ENCODE measurements around the gene GRM7. TPM values are rescaled to one million over a fixed set of nuclear protein-coding genes. Genes with fewer than 3 reads are reported as not detected.

The GRM7 gene
- polyA plus RNA-seq, 1 donor from 2014 or later: 23.8 TPM

DNA sequence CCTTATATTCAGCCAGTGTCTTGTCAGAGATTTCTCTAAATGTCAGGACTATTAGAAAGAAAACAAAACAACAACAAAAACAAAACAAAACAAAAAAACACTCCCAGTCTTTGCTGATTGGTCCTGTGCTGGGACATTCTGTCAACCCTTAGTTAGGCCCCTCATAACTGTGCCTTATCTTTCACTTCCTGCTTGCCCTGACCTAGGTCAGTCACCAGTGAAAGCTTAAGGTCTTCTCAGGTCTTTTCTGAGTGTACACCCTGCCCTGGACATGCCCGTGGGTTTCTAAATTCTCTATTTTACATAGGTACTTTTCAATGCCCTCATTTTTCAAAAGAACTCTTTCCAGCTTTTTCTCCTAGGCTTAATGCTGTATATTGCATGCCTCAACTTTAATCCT lies 454.1 kb downstream of the GRM7 start:
- Histone ChIP-seq H3K4me2 (ENCODE audit: low read length) (no peak overlapping the region), H3K9ac (ENCODE audit: low read length) (no peak overlapping the region), H3K27ac (ENCODE audit: low read length) (no peak overlapping the region)

DNA sequence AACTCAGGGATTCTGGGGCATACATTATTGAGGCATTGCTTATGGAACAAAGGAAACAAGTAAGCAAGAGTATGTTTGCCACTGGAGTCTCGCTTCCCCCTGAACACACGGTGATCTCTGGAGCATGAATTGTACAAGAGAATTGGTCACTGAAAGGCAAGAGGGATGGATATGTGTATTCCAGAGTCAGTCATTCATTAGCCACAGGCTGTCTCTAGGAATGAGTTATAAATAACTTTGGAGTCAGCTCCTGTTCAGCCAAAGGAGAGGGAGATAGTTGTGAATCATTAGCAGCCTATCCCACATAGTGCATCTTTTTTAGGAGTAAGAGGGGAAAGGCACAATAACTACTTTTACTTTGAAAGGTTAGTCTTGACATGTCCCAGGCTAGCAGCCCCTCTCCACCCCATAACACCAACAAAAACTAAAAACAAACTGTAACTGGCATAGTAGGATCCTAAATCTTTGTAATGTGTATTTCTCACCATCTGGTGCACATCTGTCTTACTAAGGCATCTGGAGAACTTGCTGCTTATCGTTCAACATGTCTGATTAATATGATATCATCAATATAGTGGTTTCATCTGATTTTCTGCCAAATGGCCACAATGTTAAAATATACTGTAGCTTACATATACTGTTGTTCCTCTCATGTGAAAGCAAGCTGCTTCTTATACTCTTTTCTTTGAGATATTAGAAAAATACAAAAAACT lies 462.2 kb downstream of the GRM7 start:
- Histone ChIP-seq H3K27me3 (ENCODE audit: insufficient read depth, low read depth, low read length) (no peaks in the 10 kb centered on the region), H3K4me2 (ENCODE audit: low read length) (no peak overlapping the region), H3F3A (ENCODE audit: insufficient read depth, low read length, poor library complexity, severe bottlenecking) (no peaks in the 10 kb centered on the region), H3K9me2 (ENCODE audit: insufficient read depth, low read length) (no peaks in the 10 kb centered on the region), H3K4me3 (ENCODE audit: low read length) (no peak overlapping the region), H3K9ac (ENCODE audit: low read length) (no peak overlapping the region), H3K36me3 (ENCODE audit: insufficient read depth, low read length) (no peaks in the 10 kb centered on the region), H3K79me2 (replicated peaks; ENCODE audit: insufficient read depth, low read length) (no peaks in the 10 kb centered on the region), H2AFZ (ENCODE audit: low read depth, low read length) (no peak overlapping the region), H4K20me1 (ENCODE audit: insufficient read depth) (no peaks in the 10 kb centered on the region), H3K27ac (ENCODE audit: low read length) (no peak overlapping the region), H3K9me3 (ENCODE audit: low read length) (no peaks in the 10 kb centered on the region)
- TF ChIP-seq RAD21 (conservative IDR thresholded peaks at IDR 0.05) (no peak), EZH2 (IDR thresholded peaks at IDR 0.05; ENCODE audit: borderline replicate concordance, insufficient read depth, low read length, poor library complexity, severe bottlenecking) (no peak), EP300 (conservative IDR thresholded peaks at IDR 0.05; ENCODE audit: poor library complexity, severe bottlenecking) (no peak), SMC3 (conservative IDR thresholded peaks at IDR 0.05; ENCODE audit: poor library complexity) (no peak), MXI1 (conservative IDR thresholded peaks at IDR 0.05; ENCODE audit: poor library complexity, severe bottlenecking) (no peak), POLR2AphosphoS5 (IDR thresholded peaks at IDR 0.05) (no peak), TAF1 (IDR thresholded peaks at IDR 0.05; ENCODE audit: low read depth) (no peak)
- TF ChIP-seq, protein P1, sequence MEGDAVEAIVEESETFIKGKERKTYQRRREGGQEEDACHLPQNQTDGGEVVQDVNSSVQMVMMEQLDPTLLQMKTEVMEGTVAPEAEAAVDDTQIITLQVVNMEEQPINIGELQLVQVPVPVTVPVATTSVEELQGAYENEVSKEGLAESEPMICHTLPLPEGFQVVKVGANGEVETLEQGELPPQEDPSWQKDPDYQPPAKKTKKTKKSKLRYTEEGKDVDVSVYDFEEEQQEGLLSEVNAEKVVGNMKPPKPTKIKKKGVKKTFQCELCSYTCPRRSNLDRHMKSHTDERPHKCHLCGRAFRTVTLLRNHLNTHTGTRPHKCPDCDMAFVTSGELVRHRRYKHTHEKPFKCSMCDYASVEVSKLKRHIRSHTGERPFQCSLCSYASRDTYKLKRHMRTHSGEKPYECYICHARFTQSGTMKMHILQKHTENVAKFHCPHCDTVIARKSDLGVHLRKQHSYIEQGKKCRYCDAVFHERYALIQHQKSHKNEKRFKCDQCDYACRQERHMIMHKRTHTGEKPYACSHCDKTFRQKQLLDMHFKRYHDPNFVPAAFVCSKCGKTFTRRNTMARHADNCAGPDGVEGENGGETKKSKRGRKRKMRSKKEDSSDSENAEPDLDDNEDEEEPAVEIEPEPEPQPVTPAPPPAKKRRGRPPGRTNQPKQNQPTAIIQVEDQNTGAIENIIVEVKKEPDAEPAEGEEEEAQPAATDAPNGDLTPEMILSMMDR (IDR thresholded peaks at IDR 0.05; ENCODE audit: poor library complexity, severe bottlenecking): no peak
- TF ChIP-seq, protein P2, sequence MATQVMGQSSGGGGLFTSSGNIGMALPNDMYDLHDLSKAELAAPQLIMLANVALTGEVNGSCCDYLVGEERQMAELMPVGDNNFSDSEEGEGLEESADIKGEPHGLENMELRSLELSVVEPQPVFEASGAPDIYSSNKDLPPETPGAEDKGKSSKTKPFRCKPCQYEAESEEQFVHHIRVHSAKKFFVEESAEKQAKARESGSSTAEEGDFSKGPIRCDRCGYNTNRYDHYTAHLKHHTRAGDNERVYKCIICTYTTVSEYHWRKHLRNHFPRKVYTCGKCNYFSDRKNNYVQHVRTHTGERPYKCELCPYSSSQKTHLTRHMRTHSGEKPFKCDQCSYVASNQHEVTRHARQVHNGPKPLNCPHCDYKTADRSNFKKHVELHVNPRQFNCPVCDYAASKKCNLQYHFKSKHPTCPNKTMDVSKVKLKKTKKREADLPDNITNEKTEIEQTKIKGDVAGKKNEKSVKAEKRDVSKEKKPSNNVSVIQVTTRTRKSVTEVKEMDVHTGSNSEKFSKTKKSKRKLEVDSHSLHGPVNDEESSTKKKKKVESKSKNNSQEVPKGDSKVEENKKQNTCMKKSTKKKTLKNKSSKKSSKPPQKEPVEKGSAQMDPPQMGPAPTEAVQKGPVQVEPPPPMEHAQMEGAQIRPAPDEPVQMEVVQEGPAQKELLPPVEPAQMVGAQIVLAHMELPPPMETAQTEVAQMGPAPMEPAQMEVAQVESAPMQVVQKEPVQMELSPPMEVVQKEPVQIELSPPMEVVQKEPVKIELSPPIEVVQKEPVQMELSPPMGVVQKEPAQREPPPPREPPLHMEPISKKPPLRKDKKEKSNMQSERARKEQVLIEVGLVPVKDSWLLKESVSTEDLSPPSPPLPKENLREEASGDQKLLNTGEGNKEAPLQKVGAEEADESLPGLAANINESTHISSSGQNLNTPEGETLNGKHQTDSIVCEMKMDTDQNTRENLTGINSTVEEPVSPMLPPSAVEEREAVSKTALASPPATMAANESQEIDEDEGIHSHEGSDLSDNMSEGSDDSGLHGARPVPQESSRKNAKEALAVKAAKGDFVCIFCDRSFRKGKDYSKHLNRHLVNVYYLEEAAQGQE (IDR thresholded peaks at IDR 0.05; ENCODE audit: borderline replicate concordance): no peak

More for the DNA sequence above, 454.1 kb downstream of the GRM7 start:
- no peak overlapping the region for H3K4me3 ChIP-seq (ENCODE audit: low read length)
- H4K20me1 ChIP-seq (ENCODE audit: insufficient read depth): no peaks in the 10 kb centered on the region
- H3K27me3 ChIP-seq (ENCODE audit: insufficient read depth, low read depth, low read length): no peaks in the 10 kb centered on the region
- no peak overlapping the region for H2AFZ ChIP-seq (ENCODE audit: low read depth, low read length)
- no peak for TF ChIP-seq POLR2AphosphoS5 (IDR thresholded peaks at IDR 0.05)
- no peak for TF ChIP-seq TAF1 (IDR thresholded peaks at IDR 0.05; ENCODE audit: low read depth)
- TF ChIP-seq, protein P2 (IDR thresholded peaks at IDR 0.05; ENCODE audit: borderline replicate concordance): no peak
- TF ChIP-seq, protein P1 (IDR thresholded peaks at IDR 0.05; ENCODE audit: poor library complexity, severe bottlenecking): no peak
- no peak for TF ChIP-seq RAD21 (conservative IDR thresholded peaks at IDR 0.05)
- TF ChIP-seq EP300 (conservative IDR thresholded peaks at IDR 0.05; ENCODE audit: poor library complexity, severe bottlenecking): no peak
- TF ChIP-seq EZH2 (IDR thresholded peaks at IDR 0.05; ENCODE audit: borderline replicate concordance, insufficient read depth, low read length, poor library complexity, severe bottlenecking): no peak
- TF ChIP-seq MXI1 (conservative IDR thresholded peaks at IDR 0.05; ENCODE audit: poor library complexity, severe bottlenecking): no peak
- no peak for TF ChIP-seq SMC3 (conservative IDR thresholded peaks at IDR 0.05; ENCODE audit: poor library complexity)
- no peaks in the 10 kb centered on the region for H3K36me3 ChIP-seq (ENCODE audit: insufficient read depth, low read length)
- no peaks in the 10 kb centered on the region for H3K9me3 ChIP-seq (ENCODE audit: low read length)
- no peaks in the 10 kb centered on the region for H3F3A ChIP-seq (ENCODE audit: insufficient read depth, low read length, poor library complexity, severe bottlenecking)
- no peaks in the 10 kb centered on the region for H3K9me2 ChIP-seq (ENCODE audit: insufficient read depth, low read length)
- H3K79me2 ChIP-seq (replicated peaks; ENCODE audit: insufficient read depth, low read length): no peaks in the 10 kb centered on the region
